IMR-90 (cell line): ENCODE results near the gene ALOX12B. TPM values are rescaled to one million over a fixed set of nuclear protein-coding genes. Genes with fewer than 3 reads are reported as not detected.
A peak's percentile ranks its signal among the peaks of the same experiment; 100 is the strongest.

Experiments
- ATAC-seq: fragments of 200-7000 bp; cut with Tn5 transposase; 2 replicates; pipeline ENCODE4 v1.9.1; 2020; ENCODE audit warnings: low read depth, mild to moderate bottlenecking, moderate library complexity
- BruUV-seq: library from RNA; stranded (reverse); fragments of 400-500 nt; replicated peaks from 2 replicates; lab custom pipeline; 2021; lab: Mats Ljungman, UMichigan
- CTCF ChIA-PET: fragments of 300-600 bp; formaldehyde crosslinking; extraction: SDS; loops from one replicate; lab custom pipeline; 2021; ENCODE audit warnings: antibody characterized with exemption; lab: Yijun Ruan, JAX
- POLR2A ChIA-PET: fragments of 300-600 bp; sonication (Branson Sonifier 250); formaldehyde crosslinking; loops from one replicate; lab custom pipeline; 2022; ENCODE audit warnings: antibody characterized with exemption; ENCODE audit not compliant: unreplicated experiment; lab: Charles Lee
- DNase-seq: peaks from one replicate; pipeline ENCODE4 v3.0.0; 2013
- H2AFZ ChIP-seq: replicated peaks from 2 replicates; pipeline ENCODE3; 2013; ENCODE audit warnings: low read length, mild to moderate bottlenecking; ENCODE audit not compliant: poor library complexity
- H2AK5ac ChIP-seq: 2 replicates; pipeline ENCODE4 v1.6.1; 2013; ENCODE audit warnings: low read depth, low read length, inconsistent platforms
- H2AK9ac ChIP-seq: replicated peaks from 2 replicates; pipeline ENCODE3; 2013; ENCODE audit warnings: mild to moderate bottlenecking, low read depth, low read length, moderate library complexity; ENCODE audit not compliant: poor library complexity
- H2BK120ac ChIP-seq: 2 replicates; pipeline ENCODE4 v1.6.1; 2013; ENCODE audit warnings: low read depth, low read length, inconsistent platforms
- H2BK15ac ChIP-seq: 3 replicates; pipeline ENCODE4 v1.6.1; 2013; ENCODE audit warnings: low read depth, low read length, inconsistent platforms
- H2BK20ac ChIP-seq: 2 replicates; pipeline ENCODE4 v1.6.1; 2013; ENCODE audit warnings: low read depth, mild to moderate bottlenecking, inconsistent platforms, low read length, moderate library complexity
- H2BK5ac ChIP-seq: 2 replicates; pipeline ENCODE4 v1.6.1; 2013; ENCODE audit warnings: mild to moderate bottlenecking, low read depth, low read length, inconsistent platforms; ENCODE audit not compliant: poor library complexity, severe bottlenecking
- H3K14ac ChIP-seq: replicated peaks from 2 replicates; pipeline ENCODE4 v1.6.1; 2013; ENCODE audit warnings: low read depth, low read length, inconsistent platforms
- H3K18ac ChIP-seq: 2 replicates; pipeline ENCODE4 v1.6.1; 2013; ENCODE audit warnings: low read depth, low read length, control low read depth
- H3K23ac ChIP-seq: 2 replicates; pipeline ENCODE4 v1.6.1; 2013; ENCODE audit warnings: low read depth, low read length, inconsistent platforms
- H3K27ac ChIP-seq: 2 replicates; pipeline ENCODE4 v1.5.1; 2013; ENCODE audit warnings: mild to moderate bottlenecking, control low read depth, low read length; ENCODE audit not compliant: insufficient read depth
- H3K27me3 ChIP-seq: 2 replicates; pipeline ENCODE4 v1.6.1; 2013; ENCODE audit warnings: low read length; ENCODE audit not compliant: control insufficient read depth, insufficient read depth
- H3K36me3 ChIP-seq: 2 replicates; pipeline ENCODE4 v1.6.1; 2013; ENCODE audit warnings: low read length, mixed read lengths; ENCODE audit not compliant: control insufficient read depth, insufficient read depth
- H3K4ac ChIP-seq: 2 replicates; pipeline ENCODE4 v1.6.1; 2013; ENCODE audit warnings: low read depth, low read length, inconsistent platforms
- H3K4me1 ChIP-seq: 2 replicates; pipeline ENCODE4 v1.6.1; 2013; ENCODE audit warnings: low read length, mixed read lengths; ENCODE audit not compliant: control insufficient read depth, insufficient read depth
- H3K4me2 ChIP-seq: 2 replicates; pipeline ENCODE4 v1.6.1; 2013; ENCODE audit warnings: low read depth, mild to moderate bottlenecking, control low read depth, low read length, moderate library complexity
- H3K4me3 ChIP-seq: 2 replicates; pipeline ENCODE4 v1.5.1; 2013; ENCODE audit warnings: low read depth, mild to moderate bottlenecking, control low read depth, low read length, moderate library complexity; ENCODE audit not compliant: insufficient read depth
- H3K56ac ChIP-seq: 2 replicates; pipeline ENCODE4 v1.6.1; 2013; ENCODE audit warnings: low read length, inconsistent platforms; ENCODE audit not compliant: insufficient read depth; ENCODE audit errors: extremely low read depth
- H3K79me1 ChIP-seq, 2 experiments: 2 replicates each; pipeline ENCODE4 v1.6.1; 2013; ENCODE audit warnings: low read length in 2 of 2, inconsistent platforms in 1 of 2, low read depth in 1 of 2
- H3K9ac ChIP-seq: 2 replicates; pipeline ENCODE4 v1.6.1; 2013; ENCODE audit warnings: low read depth, low read length, control low read depth
- H3K9me1 ChIP-seq: 2 replicates; pipeline ENCODE4 v1.6.1; 2013; ENCODE audit warnings: low read length, inconsistent platforms; ENCODE audit not compliant: insufficient read depth
- H3K9me3 ChIP-seq: 2 replicates; pipeline ENCODE4 v1.6.1; 2013; ENCODE audit warnings: low read length; ENCODE audit not compliant: control insufficient read depth, insufficient read depth
- H4K20me1 ChIP-seq: 2 replicates; pipeline ENCODE4 v1.6.1; 2013; ENCODE audit warnings: low read length, inconsistent platforms; ENCODE audit not compliant: insufficient read depth
- H4K5ac ChIP-seq: 2 replicates; pipeline ENCODE4 v1.6.1; 2013; ENCODE audit warnings: mild to moderate bottlenecking, low read depth, low read length, control low read depth
- H4K8ac ChIP-seq, 2 experiments: 2 replicates each; pipeline ENCODE4 v1.6.1; 2013; ENCODE audit warnings: low read depth in 2 of 2, low read length in 2 of 2, control low read depth in 1 of 2, inconsistent platforms in 1 of 2
- H4K91ac ChIP-seq: 2 replicates; pipeline ENCODE4 v1.6.1; 2013; ENCODE audit warnings: low read depth, low read length, inconsistent platforms; ENCODE audit not compliant: insufficient read depth
- CEBPB ChIP-seq: IDR thresholded peaks from 2 replicates; pipeline ENCODE4 v1.6.1; 2012; ENCODE audit warnings: low read depth, low read length, improper control_type of control experiment
- MAFK ChIP-seq: IDR thresholded peaks from 2 replicates; pipeline ENCODE4 v1.6.1; 2012; ENCODE audit warnings: low read depth, low read length, improper control_type of control experiment
- MXI1 ChIP-seq: IDR thresholded peaks from 2 replicates; pipeline ENCODE4 v1.6.1; 2012; ENCODE audit warnings: low read depth, mild to moderate bottlenecking, low read length, moderate library complexity, borderline replicate concordance
- whole genome bisulfite sequencing, 2 experiments: methylation state at CpG; one replicate each; pipeline versions ENCODE4 v1.1.5 to v1.1.7; 2013; ENCODE audit warnings: missing lambda C conversion rate in 2 of 2; ENCODE audit not compliant: insufficient read length in 1 of 2; ENCODE audit errors: extremely low coverage in 2 of 2; 5-methylcytosine and 5-hydroxymethylcytosine counted together
- dilution Hi-C: fragments of 300-500 bp; cut with HindIII; formaldehyde crosslinking; loops from one replicate; pipeline ENCODE4 v1.14.3; 2018; ENCODE audit warnings: low sequenced_read_pairs; ENCODE audit not compliant: unreplicated experiment
- in situ Hi-C: fragments of 300-500 bp; cut with MboI; formaldehyde crosslinking; loops from 3 replicates; pipeline ENCODE4 v1.14.3; 2019; ENCODE audit warnings: low sequenced_read_pairs, inconsistent platforms, mixed read lengths
- intact Hi-C: fragments of 100-400 bp; cut with micrococcal nuclease; formaldehyde crosslinking; loops from 2 replicates; pipeline ENCODE4 v1.10.0; 2022
- polyA plus RNA-seq, 3 experiments: library from polyadenylated mRNA; depleted of rRNA; stranded (reverse); fragments of >200 nt; gene quantifications; 2 replicates each; pipeline ENCODE4 v1.2.3, GENCODE V29; 2012; ENCODE audit warnings: low replicate concordance in 1 of 3
- total RNA-seq: library from RNA; depleted of rRNA; stranded (reverse); fragments of >200 nt; gene quantifications from 2 replicates; pipeline ENCODE4 v1.2.3, GENCODE V29; 2012

Gene ALOX12B
- total and polyA plus RNA-seq, 2 of the 4 experiments (the other 2 are of a cell fraction) = not detected

DNA sequence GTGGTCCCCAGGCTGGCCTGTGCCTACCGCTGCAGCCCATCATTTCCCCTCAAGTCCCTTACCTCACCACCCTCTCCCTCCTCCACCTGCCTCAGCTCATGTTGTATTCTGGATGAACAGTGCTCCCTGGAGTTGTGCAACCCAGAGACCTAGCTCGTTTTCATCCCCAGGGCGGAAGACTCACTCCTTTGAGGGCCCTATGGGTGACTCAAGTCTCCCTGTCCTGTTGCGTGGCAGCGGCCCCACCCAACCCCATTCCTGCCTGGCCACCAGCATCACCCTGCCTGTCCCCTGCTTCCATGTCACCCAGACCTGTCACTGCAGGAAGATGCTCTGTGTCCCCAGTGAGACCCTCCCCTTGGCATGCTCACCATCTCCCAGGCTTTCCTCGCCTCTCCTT, 3.3 kb downstream of the ALOX12B start:
- Histone ChIP-seq H3K36me3 (no peaks in the 10 kb centered on the region), H3K23ac (no peak overlapping the region), H3K9me1 (no peaks in the 10 kb centered on the region), H2BK5ac (no peak overlapping the region), H3K27me3 (peaks cover 63% of the 10 kb centered on the region), H2AFZ (peak overlapping the region; percentile 21), H3K27ac (no peak overlapping the region), H3K4ac (no peak overlapping the region), H3K4me3 (no peak overlapping the region), H2AK9ac (no peak overlapping the region), H3K9me3 (no peaks in the 10 kb centered on the region), H3K4me1 (0 out of 2 replicates have a peak, but pooled peaks cover 1% of the 10 kb centered on the region), H4K20me1 (no peaks in the 10 kb centered on the region), H4K5ac (no peak overlapping the region), H4K8ac (no peak overlapping the region), H2BK20ac (no peak overlapping the region), H3K9ac (no peak overlapping the region), H2AK5ac (no peak overlapping the region), H3K56ac (no peak overlapping the region), H3K79me1 (no peaks in the 10 kb centered on the region), H3K14ac (no peak overlapping the region), H2BK15ac (no peak overlapping the region), H2BK120ac (no peak overlapping the region), H3K4me2 (no peak overlapping the region), H3K18ac (no peak overlapping the region), H4K91ac (no peak overlapping the region)
- ChIA-PET CTCF (interaction anchor here (0.9 to 1.2 kb wide), 2 partner anchors 9 to 11 kb away, joined by 4 read pairs; no protein-coding TSS in a partner anchor), POLR2A (no interaction called here)
- TF ChIP-seq MXI1 = no peak
- no peak for TF ChIP-seq MAFK
- TF ChIP-seq CEBPB = no peak
- in situ Hi-C loops (loop anchor here (25.0 kb wide), 2 partner anchors 228 to 678 kb away; partner anchors contain the start of genes ARHGEF15 and SPDYE4), intact Hi-C loops (loop anchor here (5.0 kb wide), 1 partner anchor 73 kb away; no protein-coding TSS in a partner anchor), dilution Hi-C loops (no loop called here)
- ATAC-seq (no peak), DNase-seq (no peak)
- WGBS, 2 experiments = no CpG with 5 or more reads among the region's 6 CpGs
- BruUV-seq = no TSS peak
